Measurements from ENCODE around the gene ATP1A4.
"Not testable (repeated sequence)": the region's sequence is repeated elsewhere in the genome, so short reads cannot be mapped to it uniquely, and the experiment has no call there.

ATP1A4 gene

GRCh38 chr1:160151303-160151702 lies at the start of gene ATP1A4:
ATP1A4 (plus strand) TSS chr1:160151603; CDS start chr1:160152041, 438 bp downstream.
- DNase-seq, result no peak

- no peak for DNase-seq
Measured at GRCh38 chr1:160101717-160102522, 49.5 kb upstream of the ATP1A4 start.

GRCh38 chr1:160103658-160104408 lies 47.6 kb upstream of the ATP1A4 start:
- DNase-seq, result no peak

- peak; percentile 78 for DNase-seq
Measured at GRCh38 chr1:160104486-160104885, 46.9 kb upstream of the ATP1A4 start.

GRCh38 chr1:160105155-160105554 lies 46.2 kb upstream of the ATP1A4 start:
- DNase-seq, result no peak

- DNase-seq, result no peak
Measured at GRCh38 chr1:160107512-160107911, 43.9 kb upstream of the ATP1A4 start.

- DNase-seq, result peak; percentile 83
Measured at GRCh38 chr1:160108888-160109662, 42.3 kb upstream of the ATP1A4 start.

GRCh38 chr1:160109686-160110085 lies 41.7 kb upstream of the ATP1A4 start:
- no peak for DNase-seq

GRCh38 chr1:160111462-160111861 lies 39.9 kb upstream of the ATP1A4 start:
- DNase-seq, result not testable (repeated sequence)

- no peak for DNase-seq
Measured at GRCh38 chr1:160112357-160112756, 39.0 kb upstream of the ATP1A4 start.

- DNase-seq, result no peak
Measured at GRCh38 chr1:160113407-160113806, 38.0 kb upstream of the ATP1A4 start.

- DNase-seq, result no peak
Measured at GRCh38 chr1:160114085-160114484, 37.3 kb upstream of the ATP1A4 start.

GRCh38 chr1:160115545-160116282 lies 35.7 kb upstream of the ATP1A4 start, which contains the start of gene ATP1A2:
ATP1A2 (plus strand) TSS chr1:160115759; CDS start chr1:160115862, 103 bp downstream.
- DNase-seq, result no peak

GRCh38 chr1:160116283-160117147 lies 34.9 kb upstream of the ATP1A4 start:
- no peak for DNase-seq

- DNase-seq, result no peak
Measured at GRCh38 chr1:160117300-160117699, 34.1 kb upstream of the ATP1A4 start.

GRCh38 chr1:160117709-160118183 lies 33.7 kb upstream of the ATP1A4 start:
- DNase-seq, result no peak

- DNase-seq, result no peak
Measured at GRCh38 chr1:160118928-160119327, 32.5 kb upstream of the ATP1A4 start.

GRCh38 chr1:160120797-160121196 lies 30.6 kb upstream of the ATP1A4 start:
- DNase-seq, result no peak

GRCh38 chr1:160121388-160121787 lies 30.0 kb upstream of the ATP1A4 start:
- no peak for DNase-seq

- DNase-seq, result no peak
Measured at GRCh38 chr1:160122978-160123495, 28.4 kb upstream of the ATP1A4 start.

GRCh38 chr1:160123726-160124125 lies 27.7 kb upstream of the ATP1A4 start:
- no peak for DNase-seq

Data from inflammatory macrophage treated with lipopolysaccharide for 4 hours (primary cell).